ENCODE results near the gene SMLR1. TPM values are rescaled to one million over a fixed set of nuclear protein-coding genes. Genes with fewer than 3 reads are reported as not detected.

The SMLR1 gene
- total RNA-seq, 1 experiment from 2014 or later: not detected

DNA sequence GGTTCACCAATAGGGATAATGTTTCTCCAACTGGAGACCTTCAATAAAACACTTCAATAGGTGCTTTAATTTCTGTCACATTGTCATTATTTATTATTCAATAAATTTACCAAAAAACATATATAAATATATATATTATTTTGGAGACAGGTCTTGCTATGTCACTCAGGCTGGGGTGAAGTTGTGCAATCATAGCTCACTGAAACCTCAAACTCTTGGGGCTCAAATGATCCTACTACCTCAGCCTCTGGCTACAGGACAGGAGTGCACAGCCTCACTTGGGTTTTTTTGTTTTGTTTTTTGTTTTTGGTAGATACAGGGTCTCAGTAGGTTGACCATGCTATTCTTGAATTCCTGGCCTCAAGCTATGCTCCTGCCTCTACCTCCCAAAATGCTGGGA lies 9.9 kb downstream of the SMLR1 start:
- Histone ChIP-seq H3K4me3 (no peak overlapping the region), H3K4me1 (no peaks in the 10 kb centered on the region), H3K27ac (no peak overlapping the region), H3K9me3 (replicated peaks) (no peaks in the 10 kb centered on the region), H3K27me3 (no peaks in the 10 kb centered on the region), H3K36me3 (no peaks in the 10 kb centered on the region; the same call in 1 of the 2 replicates)
- DNase-seq: no peak

GRCh38 chr6:130838250-130838860 lies 11.1 kb downstream of the SMLR1 start:
- no peaks in the 10 kb centered on the region for H3K27me3 ChIP-seq
- H3K36me3 ChIP-seq: no peaks in the 10 kb centered on the region; the same call in 1 of the 2 replicates
- no peaks in the 10 kb centered on the region for H3K9me3 ChIP-seq (replicated peaks)
- H3K4me3 ChIP-seq: no peak overlapping the region
- H3K27ac ChIP-seq: no peak overlapping the region
- DNase-seq: no peak
- no peaks in the 10 kb centered on the region for H3K4me1 ChIP-seq

DNA sequence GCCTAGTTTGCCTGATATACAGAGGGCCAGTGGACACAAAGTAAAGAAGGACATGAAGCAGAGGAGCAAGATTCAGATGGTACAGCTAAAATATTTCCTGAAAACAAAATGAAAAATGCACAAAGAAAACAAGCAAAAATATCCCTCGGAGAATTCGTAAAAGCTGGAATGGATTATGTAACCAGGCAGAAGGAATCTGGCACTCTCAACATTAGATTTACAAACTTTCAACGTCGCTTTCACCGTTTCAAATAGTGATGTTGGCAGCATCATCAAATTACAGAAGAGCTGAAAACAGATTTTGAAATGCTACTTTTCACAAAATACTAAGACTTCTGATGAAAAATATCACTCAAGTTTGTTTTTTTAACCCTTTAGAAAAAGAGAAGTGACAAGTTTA lies 11.7 kb downstream of the SMLR1 start:
- DNase-seq: no peak
- Histone ChIP-seq H3K4me1 (no peaks in the 10 kb centered on the region), H3K9me3 (replicated peaks) (no peaks in the 10 kb centered on the region), H3K4me3 (no peak overlapping the region), H3K27ac (no peak overlapping the region), H3K27me3 (no peaks in the 10 kb centered on the region), H3K36me3 (no peaks in the 10 kb centered on the region; the same call in 1 of the 2 replicates)

DNA sequence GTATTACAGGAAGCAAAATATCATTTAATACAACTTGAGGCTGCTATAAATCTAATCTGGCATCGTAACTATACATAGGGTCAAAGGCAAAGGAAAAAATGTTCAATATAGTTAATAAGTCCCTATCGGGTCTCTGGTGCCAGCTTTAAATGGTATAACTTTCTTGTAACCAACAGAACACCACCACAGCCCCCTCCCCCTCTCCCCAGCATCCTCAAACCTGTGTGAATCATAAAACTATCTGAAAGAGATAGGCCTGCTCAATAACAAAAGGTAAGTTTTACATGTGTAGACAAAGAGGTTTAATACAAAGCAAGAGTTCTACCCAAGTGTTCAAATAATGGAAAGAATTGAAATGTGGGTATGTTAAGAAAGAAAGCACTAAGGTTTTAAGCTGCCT lies 12.2 kb downstream of the SMLR1 start:
- Histone ChIP-seq H3K36me3 (no peaks in the 10 kb centered on the region; the same call in 1 of the 2 replicates), H3K4me1 (no peaks in the 10 kb centered on the region), H3K4me3 (no peak overlapping the region), H3K27me3 (no peaks in the 10 kb centered on the region), H3K27ac (no peak overlapping the region), H3K9me3 (replicated peaks) (no peaks in the 10 kb centered on the region)
- DNase-seq: no peak

DNA sequence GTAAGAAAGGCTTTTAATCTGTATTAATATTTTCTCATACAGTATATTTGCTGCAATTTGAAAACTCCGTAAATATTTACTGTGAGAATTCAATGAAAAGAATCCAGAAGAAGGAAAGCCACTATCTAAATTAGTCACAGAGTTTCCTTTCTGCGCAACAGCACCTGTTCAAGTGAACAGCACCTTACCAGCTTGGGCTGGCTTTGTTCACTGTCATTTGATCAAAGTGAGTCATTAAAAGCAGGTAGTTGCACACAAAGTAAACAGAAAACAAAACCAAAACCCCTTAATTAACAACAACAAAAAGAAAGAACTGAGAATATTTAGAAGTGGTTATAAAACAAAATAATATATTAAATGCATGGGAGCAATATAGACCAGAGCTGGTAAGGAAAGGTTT lies 12.8 kb downstream of the SMLR1 start:
- Histone ChIP-seq H3K36me3 (no peaks in the 10 kb centered on the region; the same call in 1 of the 2 replicates), H3K9me3 (replicated peaks) (no peaks in the 10 kb centered on the region), H3K4me1 (no peaks in the 10 kb centered on the region), H3K27me3 (no peaks in the 10 kb centered on the region), H3K27ac (no peak overlapping the region), H3K4me3 (no peak overlapping the region)
- DNase-seq: no peak

GRCh38 chr6:130841128-130841728 lies 14.0 kb downstream of the SMLR1 start:
- H3K4me1 ChIP-seq: no peaks in the 10 kb centered on the region
- H3K36me3 ChIP-seq: no peaks in the 10 kb centered on the region; the same call in 1 of the 2 replicates
- DNase-seq: no peak
- H3K4me3 ChIP-seq: no peak overlapping the region
- H3K27me3 ChIP-seq: no peaks in the 10 kb centered on the region
- no peak overlapping the region for H3K27ac ChIP-seq
- H3K9me3 ChIP-seq (replicated peaks): no peaks in the 10 kb centered on the region

GRCh38 chr6:130843575-130844320 lies 16.5 kb downstream of the SMLR1 start:
- Histone ChIP-seq H3K9me3 (replicated peaks) (no peaks in the 10 kb centered on the region), H3K36me3 (no peaks in the 10 kb centered on the region; the same call in 1 of the 2 replicates), H3K27me3 (no peaks in the 10 kb centered on the region), H3K4me1 (no peaks in the 10 kb centered on the region), H3K27ac (no peak overlapping the region), H3K4me3 (no peak overlapping the region)
- peak; percentile 3 to 71 for DNase-seq

- Histone ChIP-seq H3K4me1 (no peaks in the 10 kb centered on the region), H3K36me3 (peaks cover 3% of the 10 kb centered on the region; the same call in 1 of the 2 replicates), H3K27ac (no peak overlapping the region), H3K27me3 (no peaks in the 10 kb centered on the region), H3K4me3 (no peak overlapping the region), H3K9me3 (replicated peaks) (no peaks in the 10 kb centered on the region)
- DNase-seq: no peak
Measured at GRCh38 chr6:130846501-130846900, 19.3 kb downstream of the SMLR1 start.

GRCh38 chr6:130847001-130847910 lies 20.1 kb downstream of the SMLR1 start:
- H3K4me1 ChIP-seq: no peaks in the 10 kb centered on the region
- DNase-seq: no peak
- no peaks in the 10 kb centered on the region for H3K27me3 ChIP-seq
- H3K36me3 ChIP-seq: peaks cover 3% of the 10 kb centered on the region; the same call in 1 of the 2 replicates
- H3K27ac ChIP-seq: no peak overlapping the region
- H3K9me3 ChIP-seq (replicated peaks): no peaks in the 10 kb centered on the region
- no peak overlapping the region for H3K4me3 ChIP-seq

GRCh38 chr6:130848945-130849344 lies 21.7 kb downstream of the SMLR1 start:
- no peak for DNase-seq
- H3K4me3 ChIP-seq: no peak overlapping the region
- H3K36me3 ChIP-seq: peaks cover 3% of the 10 kb centered on the region; the same call in 1 of the 2 replicates
- no peaks in the 10 kb centered on the region for H3K27me3 ChIP-seq
- no peaks in the 10 kb centered on the region for H3K9me3 ChIP-seq (replicated peaks)
- H3K27ac ChIP-seq: no peak overlapping the region
- no peaks in the 10 kb centered on the region for H3K4me1 ChIP-seq

- Histone ChIP-seq H3K27ac (no peak overlapping the region), H3K36me3 (peaks cover 3% of the 10 kb centered on the region; the same call in 1 of the 2 replicates)
Measured at GRCh38 chr6:130849594-130849993, 22.4 kb downstream of the SMLR1 start.

DNA sequence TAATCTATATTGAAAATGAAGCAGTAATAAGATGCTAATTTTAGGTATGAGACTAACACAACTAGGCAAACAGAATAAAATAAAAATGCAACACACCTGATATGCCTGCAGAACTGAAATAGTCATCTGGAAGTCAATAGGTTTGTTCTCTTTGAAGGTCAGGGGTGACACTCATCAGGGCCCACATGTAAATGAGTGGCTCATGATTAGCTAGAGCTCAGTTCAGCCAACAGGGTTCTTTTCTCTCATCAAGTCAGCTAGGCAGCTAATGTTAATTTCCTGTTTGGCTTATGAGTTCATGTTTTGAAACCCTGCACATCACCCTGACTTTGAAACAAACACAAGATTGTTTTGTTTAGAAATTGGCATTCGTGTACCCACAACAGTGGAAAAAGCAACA lies 23.8 kb downstream of the SMLR1 start:
- Histone ChIP-seq H3K4me3 (no peak overlapping the region), H3K4me1 (no peaks in the 10 kb centered on the region), H3K27ac (no peak overlapping the region), H3K9me3 (replicated peaks) (no peaks in the 10 kb centered on the region), H3K36me3 (peaks cover 4% of the 10 kb centered on the region; the same call in 1 of the 2 replicates), H3K27me3 (no peaks in the 10 kb centered on the region)
- no peak for DNase-seq

More at GRCh38 chr6:130849594-130849993, 22.4 kb downstream of the SMLR1 start:
- Histone ChIP-seq H3K4me1 (no peaks in the 10 kb centered on the region), H3K27me3 (no peaks in the 10 kb centered on the region), H3K9me3 (replicated peaks) (no peaks in the 10 kb centered on the region), H3K4me3 (no peak overlapping the region)
- no peak for DNase-seq

DNA sequence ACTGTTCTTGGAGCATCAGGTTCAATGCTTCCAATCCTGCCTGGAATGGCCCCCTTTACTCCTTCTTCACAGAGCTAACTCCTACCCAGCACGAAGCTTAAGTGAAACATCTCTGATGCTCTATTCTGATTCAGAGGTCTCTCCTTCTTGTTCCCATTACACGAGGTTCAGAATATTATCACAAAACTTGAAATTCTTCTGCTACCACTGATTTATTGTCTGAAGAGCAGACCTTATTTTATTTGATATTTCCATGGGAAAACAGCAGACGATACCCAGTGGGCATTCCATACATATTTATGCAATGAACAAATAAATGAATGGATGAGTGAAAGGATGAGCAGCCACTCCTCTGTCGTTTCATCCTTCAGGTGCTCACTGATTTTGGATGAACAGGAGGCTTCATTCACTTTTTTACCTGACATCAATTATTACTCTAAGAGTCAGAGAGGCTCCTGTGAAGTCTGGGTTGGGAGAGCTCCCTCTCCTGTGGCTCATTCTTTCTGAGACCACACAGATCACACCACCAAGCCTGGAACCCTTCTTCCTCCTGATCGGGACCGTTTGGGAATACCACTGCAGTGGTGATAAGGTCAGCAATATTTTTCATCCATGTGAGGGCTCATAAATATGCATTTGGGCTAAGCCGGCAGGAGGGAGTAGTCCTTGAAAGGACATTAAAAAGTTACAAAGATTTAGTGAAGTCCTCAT lies 25.8 kb downstream of the SMLR1 start:
- Histone ChIP-seq H3K4me3 (no peak overlapping the region), H3K4me1 (no peaks in the 10 kb centered on the region), H3K9me3 (replicated peaks) (no peaks in the 10 kb centered on the region), H3K36me3 (peaks cover 11% of the 10 kb centered on the region), H3K27me3 (no peaks in the 10 kb centered on the region), H3K27ac (no peak overlapping the region)
- no peak for DNase-seq

Measured in SJCRH30 (cell line).